GM18526 (cell line): ENCODE measurements around the gene TBX1.

Source experiments
- POLR2A ChIP-seq: IDR thresholded peaks from 3 replicates; pipeline ENCODE4 v1.6.1; 2011; ENCODE audit not compliant: insufficient read length; ENCODE audit errors: extremely low read depth

TBX1 gene

DNA sequence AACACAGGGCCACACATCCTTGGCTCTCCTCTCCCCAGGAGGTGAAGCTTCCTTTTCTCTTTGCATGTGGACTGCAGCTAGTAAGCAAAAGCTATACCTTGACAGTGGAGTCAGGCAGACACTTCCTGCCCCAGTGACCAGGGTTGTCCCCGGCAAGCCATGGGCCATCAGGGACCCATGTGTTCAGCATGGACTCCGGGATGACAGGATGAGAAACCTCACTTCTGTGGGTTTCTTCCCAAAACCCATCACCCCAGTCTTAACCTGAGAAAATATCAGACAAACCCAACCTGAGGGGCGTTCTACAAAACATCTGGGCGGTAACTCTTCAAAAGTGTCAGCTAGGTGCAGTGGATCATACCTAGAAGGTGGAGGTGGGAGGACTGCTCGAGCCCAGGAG lies 53.9 kb downstream of the TBX1 start:
- no peak for TF ChIP-seq POLR2A

DNA sequence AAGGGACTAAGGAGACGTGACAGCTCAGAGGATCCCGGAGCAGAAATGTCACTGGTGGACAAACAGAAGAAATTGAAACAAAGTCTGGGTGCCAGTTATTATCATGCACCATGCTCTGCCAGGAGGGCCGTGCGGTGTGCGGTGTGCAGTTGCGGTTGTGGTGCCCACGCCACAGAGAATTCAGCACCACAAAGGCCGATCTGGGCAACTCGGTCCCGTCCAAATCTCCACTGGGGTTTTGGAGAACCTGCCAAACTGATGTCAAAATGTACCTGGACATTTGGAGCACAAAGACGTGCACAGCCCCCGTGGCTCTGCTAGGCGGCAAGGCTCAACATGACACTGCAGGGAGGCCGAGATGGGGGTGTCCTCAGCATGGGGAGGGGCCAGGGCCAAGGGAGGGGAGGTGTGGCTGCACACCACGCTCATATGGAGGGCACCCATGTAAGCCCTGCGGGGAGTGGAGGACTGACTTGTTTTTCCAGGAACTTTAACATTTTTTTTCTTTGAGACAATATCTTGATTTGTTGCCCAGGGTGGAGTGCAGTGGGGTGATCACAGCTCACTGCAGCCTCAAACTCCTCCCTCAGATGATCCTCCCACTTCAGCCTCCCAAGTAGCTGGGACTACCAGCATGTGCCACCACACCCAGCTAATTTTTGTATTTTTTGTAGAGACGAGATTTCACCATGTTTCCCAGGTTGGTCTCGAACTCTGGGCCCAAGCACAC lies 54.7 kb downstream of the TBX1 start:
- no peak for TF ChIP-seq POLR2A

DNA sequence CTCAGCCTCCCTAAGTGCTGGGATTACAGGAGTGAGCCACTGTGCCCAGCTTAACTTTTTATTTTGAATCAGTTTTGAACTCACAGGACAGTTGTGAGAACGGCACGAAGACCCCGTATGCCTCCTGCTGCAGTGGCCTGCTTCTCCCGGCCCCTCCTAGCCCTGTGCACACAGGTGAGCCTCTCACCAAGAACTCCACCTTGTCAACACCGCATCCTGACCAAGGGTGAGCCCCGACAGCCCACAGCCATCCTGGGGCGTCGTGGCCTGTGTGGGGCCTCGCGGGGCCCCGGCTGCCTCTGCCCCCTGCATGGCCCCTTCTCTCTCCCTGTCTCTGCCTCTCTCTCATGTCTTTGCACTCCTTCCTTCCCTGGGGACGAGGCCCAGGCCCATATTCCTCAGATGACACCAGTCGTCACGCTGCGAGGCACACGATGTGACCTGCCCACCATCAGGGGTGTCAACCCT lies 55.3 kb downstream of the TBX1 start:
- no peak for TF ChIP-seq POLR2A

DNA sequence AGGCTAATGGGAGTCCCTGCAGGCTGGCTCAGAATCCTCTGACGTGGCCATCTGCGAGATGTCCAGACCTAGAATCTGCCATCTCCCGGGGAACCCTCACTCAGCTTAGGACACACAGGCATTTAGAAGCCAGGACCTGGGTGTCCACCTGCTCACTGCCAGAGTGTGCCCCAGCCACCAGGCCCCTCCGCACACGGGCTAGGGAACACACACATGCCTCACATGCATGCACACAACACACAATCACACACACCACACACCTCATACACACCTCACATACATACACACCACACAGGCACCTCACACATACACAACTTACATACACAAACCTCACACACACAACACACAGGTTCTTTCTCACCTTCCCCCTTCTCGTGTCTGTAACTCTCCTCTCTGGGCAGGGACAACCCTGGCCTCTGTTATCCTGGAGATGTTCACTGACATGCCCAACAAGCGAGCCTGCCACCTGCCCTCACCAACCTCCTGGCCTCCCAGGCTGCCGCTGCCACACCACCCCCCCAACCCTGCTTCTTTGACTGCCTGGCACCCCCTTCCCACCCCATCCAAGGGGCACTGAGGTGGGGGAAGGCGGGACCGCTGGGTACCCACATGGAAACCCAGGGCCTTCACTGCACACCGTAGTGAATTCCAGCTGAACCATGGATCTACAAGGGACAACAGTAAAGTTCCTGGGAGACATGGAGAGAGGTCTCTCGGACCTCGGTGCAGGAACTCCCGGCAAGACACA lies 56.0 kb downstream of the TBX1 start:
- no peak for TF ChIP-seq POLR2A
